Gastrocnemius medialis (tissue), 4 donors: ENCODE measurements around the gene GSX2.

Experiments
- CTCF ChIP-seq, 5 experiments: fragments of 450-650 bp in 3 of 5; fragments of 200-600 bp in 2 of 5; sonication (generic) in 2 of 5; IDR thresholded peaks in 4 of 5; conservative IDR thresholded peaks in 1 of 5; 1 replicate in 4 of 5; 2 replicates in 1 of 5; pipeline ENCODE4 v1.5.1; 2016 to 2019; ENCODE audit warnings: antibody characterized with exemption in 5 of 5, mild to moderate bottlenecking in 3 of 5, moderate library complexity in 3 of 5
- POLR2A ChIP-seq, 2 donors: fragments of 450-650 bp; IDR thresholded peaks; one replicate each; pipeline ENCODE4 v1.6.1; 2017; ENCODE audit warnings: antibody characterized with exemption in 2 of 2, mild to moderate bottlenecking in 2 of 2, moderate library complexity in 2 of 2

GRCh38 chr4:54067166-54067565 lies 32.8 kb upstream of the GSX2 start:
- TF ChIP-seq CTCF (IDR thresholded peaks at IDR 0.05 in 4 of 5, conservative IDR thresholded peaks at IDR 0.05 in 1 of 5), result no peak
- TF ChIP-seq POLR2A (IDR thresholded peaks at IDR 0.05), result no peak
